Endothelial cell of umbilical vein (primary cell): ENCODE results near the gene FOXA1. TPM values are rescaled to one million over a fixed set of nuclear protein-coding genes. Genes with fewer than 3 reads are reported as not detected.
A peak's percentile ranks its signal among the peaks of the same experiment; 100 is the strongest.

Experiments used
- BruUV-seq: library from RNA; stranded (reverse); fragments of 400-500 nt; replicated peaks from 2 replicates; lab custom pipeline; 2021; lab: Mats Ljungman, UMichigan
- CTCF ChIA-PET: fragments of 300-600, 350-600 bp; sonication (Branson Sonifier 250); formaldehyde crosslinking; loops from one replicate; lab custom pipeline; 2021; ENCODE audit warnings: antibody characterized with exemption, inconsistent platforms; lab: Charles Lee
- POLR2A ChIA-PET: fragments of 300-600, 350-600 bp; sonication (Branson Sonifier 250); formaldehyde crosslinking; loops from one replicate; lab custom pipeline; 2021; ENCODE audit warnings: antibody characterized with exemption, inconsistent platforms; lab: Charles Lee
- DNase-seq: peaks from one replicate; pipeline ENCODE4 v3.0.0-alpha.2; 2011; ENCODE audit warnings: low read depth, low spot score
- FAIRE-seq: peaks from 2 replicates; lab custom pipeline; 2011; peaks lifted over from hg19 to GRCh38; lab: Jason Lieb, UNC
- H2AFZ ChIP-seq: 2 replicates; pipeline ENCODE4 v1.6.0; 2012; ENCODE audit warnings: low read depth, low read length, control low read depth, inconsistent platforms
- H3K27ac ChIP-seq: 2 replicates; pipeline ENCODE4 v1.5.1; 2011; ENCODE audit warnings: low read depth, mild to moderate bottlenecking, control low read depth, low read length, moderate library complexity; ENCODE audit not compliant: insufficient read depth
- H3K27me3 ChIP-seq, 2 experiments: 2 replicates each; pipeline versions ENCODE4 v1.6.0 to v1.6.1; 2011; ENCODE audit warnings: low read length in 2 of 2, mixed read lengths in 1 of 2; ENCODE audit not compliant: control insufficient read depth in 2 of 2, insufficient read depth in 2 of 2
- H3K36me3 ChIP-seq, 2 experiments: 2 replicates in 1 of 2; 3 replicates in 1 of 2; pipeline ENCODE4 v1.5.1; 2011; ENCODE audit warnings: low read length in 2 of 2, mild to moderate bottlenecking in 1 of 2, moderate library complexity in 1 of 2; ENCODE audit not compliant: control insufficient read depth in 2 of 2, insufficient read depth in 2 of 2; ENCODE audit errors: extremely low read depth in 1 of 2
- H3K4me1 ChIP-seq: 3 replicates; pipeline ENCODE4 v1.5.1; 2011; ENCODE audit warnings: mild to moderate bottlenecking, low read length; ENCODE audit not compliant: control insufficient read depth, insufficient read depth; ENCODE audit errors: extremely low read depth
- H3K4me2 ChIP-seq: 2 replicates; pipeline ENCODE4 v1.6.1; 2011; ENCODE audit warnings: low read length, control low read depth, mixed read lengths; ENCODE audit not compliant: insufficient read depth
- H3K4me3 ChIP-seq, 3 experiments: fragments of 200-600 bp in 1 of 3; sonication (generic), shearing (Covaris generic) in 1 of 3; replicated peaks in 1 of 3; 2 replicates each; pipeline ENCODE4 v1.5.1; 2011 to 2016; ENCODE audit warnings: control low read depth in 3 of 3, low read length in 3 of 3, mild to moderate bottlenecking in 2 of 3, inconsistent platforms in 1 of 3, low read depth in 1 of 3, moderate library complexity in 1 of 3; ENCODE audit not compliant: insufficient read depth in 1 of 3
- H3K79me2 ChIP-seq: 2 replicates; pipeline ENCODE4 v1.6.0; 2012; ENCODE audit warnings: low read length, inconsistent platforms; ENCODE audit not compliant: control insufficient read depth, insufficient read depth
- H3K9ac ChIP-seq: replicated peaks from 2 replicates; pipeline ENCODE3; 2011; ENCODE audit warnings: low read length, control low read depth; ENCODE audit not compliant: insufficient read depth; ENCODE audit errors: extremely low read depth
- H3K9me1 ChIP-seq: replicated peaks from 3 replicates; pipeline ENCODE4 v1.6.0; 2011; ENCODE audit warnings: mild to moderate bottlenecking, low read length; ENCODE audit not compliant: control insufficient read depth, insufficient read depth; ENCODE audit errors: extremely low read depth
- H3K9me3 ChIP-seq: replicated peaks from 2 replicates; pipeline ENCODE4 v1.5.1; 2012; ENCODE audit warnings: low read length, inconsistent platforms; ENCODE audit not compliant: control insufficient read depth, insufficient read depth
- H4K20me1 ChIP-seq: replicated peaks from 2 replicates; pipeline ENCODE3; 2011; ENCODE audit warnings: mild to moderate bottlenecking, low read length; ENCODE audit not compliant: control insufficient read depth, insufficient read depth; ENCODE audit errors: extremely low read depth
- EZH2 ChIP-seq: IDR thresholded peaks from 2 replicates; pipeline ENCODE4 v1.6.1; 2012; ENCODE audit warnings: borderline replicate concordance, low read depth, mild to moderate bottlenecking, moderate library complexity, low read length, inconsistent platforms; ENCODE audit not compliant: severe bottlenecking
- FOS ChIP-seq: IDR thresholded peaks from 2 replicates; pipeline ENCODE4 v1.6.1; 2011; ENCODE audit warnings: mild to moderate bottlenecking, low read length, moderate library complexity, borderline replicate concordance; ENCODE audit not compliant: insufficient read depth
- GATA2 ChIP-seq: IDR thresholded peaks from 2 replicates; pipeline ENCODE4 v1.7.0; 2011; ENCODE audit warnings: low read depth, mild to moderate bottlenecking, moderate library complexity, mixed read lengths, low read length; ENCODE audit not compliant: insufficient read length, insufficient read depth
- JUN ChIP-seq: IDR thresholded peaks from 2 replicates; pipeline ENCODE4 v1.6.1; 2011; ENCODE audit warnings: borderline replicate concordance, low read depth; ENCODE audit not compliant: insufficient read length, insufficient read depth
- MYC ChIP-seq: IDR thresholded peaks from one replicate; pipeline ENCODE4 v1.6.1; 2011; ENCODE audit warnings: mild to moderate bottlenecking, low read depth, low read length
- POLR2A ChIP-seq: IDR thresholded peaks from 2 replicates; pipeline ENCODE4 v1.6.1; 2012; ENCODE audit warnings: low read depth, mild to moderate bottlenecking, control low read depth, low read length
- POLR2AphosphoS5 ChIP-seq: IDR thresholded peaks from 2 replicates; pipeline ENCODE4 v1.6.1; 2012; ENCODE audit warnings: low read depth, mild to moderate bottlenecking, control low read depth, low read length, moderate library complexity; ENCODE audit not compliant: insufficient read depth
- dilution Hi-C: fragments of 300-500 bp; cut with MboI; formaldehyde crosslinking; loops from one replicate; pipeline ENCODE4 v1.15.0; 2019; ENCODE audit warnings: low sequenced_read_pairs; ENCODE audit not compliant: extremely low pct_ligation_motif_present
- intact Hi-C: fragments of 100-400 bp; cut with micrococcal nuclease; formaldehyde crosslinking; loops from one replicate; pipeline ENCODE4 v1.10.0; 2022
- polyA plus RNA-seq, 4 experiments: library from polyadenylated mRNA; depleted of rRNA in 3 of 4; stranded (reverse) in 3 of 4; unstranded in 1 of 4; fragments of >200 nt; gene quantifications; 2 replicates each; pipeline versions ENCODE4 v1.2.1 to v1.2.3, GENCODE V29; 2011 to 2012; ENCODE audit warnings: missing spikeins in 1 of 4
- total RNA-seq: library from RNA; stranded (reverse); gene quantifications from 2 replicates; pipeline ENCODE4 v1.2.3, GENCODE V29; 2021
- TF ChIP-seq, protein P1 (sequence below), 2 donors: IDR thresholded peaks; 1 replicate in 1 of 2; 2 replicates in 1 of 2; pipeline ENCODE4 v1.5.1; 2011; ENCODE audit warnings: low read length in 2 of 2, mild to moderate bottlenecking in 2 of 2, moderate library complexity in 2 of 2, control low read depth in 1 of 2, inconsistent platforms in 1 of 2, low read depth in 1 of 2; ENCODE audit not compliant: insufficient read depth in 1 of 2; ENCODE audit errors: extremely low read depth in 1 of 2
- TF ChIP-seq, protein P2 (sequence below): IDR thresholded peaks from 2 replicates; pipeline ENCODE4 v1.6.1; 2011; ENCODE audit not compliant: insufficient read depth, insufficient read length

FOXA1 gene
- total and polyA plus RNA-seq, 2 donors (not counting 3 experiments of a cell fraction or from before 2014, with no cell fraction given) = 0.06 TPM; not detected in 1

DNA sequence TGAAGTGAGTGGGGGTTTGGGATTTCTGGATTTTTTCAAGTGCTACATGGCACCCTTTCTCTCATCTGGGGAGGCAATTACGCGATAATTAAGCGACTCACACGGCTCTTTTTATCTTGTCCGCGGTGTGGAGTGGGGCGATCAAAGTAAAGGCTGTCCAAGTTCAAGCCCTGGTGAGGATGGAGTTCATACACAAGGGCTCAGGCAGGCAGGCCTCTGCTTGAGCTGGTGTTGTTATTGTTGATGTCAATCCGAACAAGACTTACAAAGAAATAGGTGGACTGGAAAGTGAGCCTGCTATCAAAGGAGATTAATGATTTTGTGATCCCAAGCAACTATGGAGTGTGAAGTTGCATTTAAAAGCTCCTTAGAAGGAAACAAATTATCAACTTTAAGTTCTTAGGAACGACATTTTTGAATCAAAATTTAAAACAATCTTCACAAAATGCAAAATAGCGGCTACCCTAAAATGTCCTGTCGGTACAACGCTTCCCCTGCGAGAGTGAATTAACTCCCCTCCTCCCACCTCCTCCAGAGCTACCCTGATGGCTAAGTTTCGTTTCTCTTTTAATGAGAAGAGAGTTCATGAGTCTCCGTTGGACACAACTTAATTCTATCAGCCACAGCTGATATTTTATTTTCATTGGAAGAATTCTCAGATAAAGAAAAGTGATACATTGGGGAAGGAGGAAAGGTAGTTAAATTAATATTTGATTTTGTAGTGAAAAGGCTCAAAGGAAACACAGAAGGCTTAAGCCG is 5.9 kb downstream of the FOXA1 start:
- ChIA-PET CTCF (interaction anchor here (2.5 kb wide), 1 partner anchor 9 kb away, joined by 11 read pairs; no protein-coding TSS in a partner anchor), POLR2A (no interaction called here)
- Histone ChIP-seq H3K79me2 (no peaks in the 10 kb centered on the region), H3K9ac (no peak overlapping the region), H3K4me2 (no peak overlapping the region), H3K27ac (no peak overlapping the region), H3K27me3 (peaks cover 80 to 100% of the 10 kb centered on the region in 2 experiments), H3K4me1 (peaks cover 6% of the 10 kb centered on the region), H3K36me3 (no peaks in the 10 kb centered on the region), H3K4me3 (no peak overlapping the region), H2AFZ (no peak overlapping the region), H4K20me1 (peaks cover 6% of the 10 kb centered on the region), H3K9me3 (no peaks in the 10 kb centered on the region), H3K9me1 (no peaks in the 10 kb centered on the region)
- dilution Hi-C loops = no loop called here
- BruUV-seq = no TSS peak
- intact Hi-C loops = no loop called here
- no peak for TF ChIP-seq MYC
- TF ChIP-seq, protein P1, sequence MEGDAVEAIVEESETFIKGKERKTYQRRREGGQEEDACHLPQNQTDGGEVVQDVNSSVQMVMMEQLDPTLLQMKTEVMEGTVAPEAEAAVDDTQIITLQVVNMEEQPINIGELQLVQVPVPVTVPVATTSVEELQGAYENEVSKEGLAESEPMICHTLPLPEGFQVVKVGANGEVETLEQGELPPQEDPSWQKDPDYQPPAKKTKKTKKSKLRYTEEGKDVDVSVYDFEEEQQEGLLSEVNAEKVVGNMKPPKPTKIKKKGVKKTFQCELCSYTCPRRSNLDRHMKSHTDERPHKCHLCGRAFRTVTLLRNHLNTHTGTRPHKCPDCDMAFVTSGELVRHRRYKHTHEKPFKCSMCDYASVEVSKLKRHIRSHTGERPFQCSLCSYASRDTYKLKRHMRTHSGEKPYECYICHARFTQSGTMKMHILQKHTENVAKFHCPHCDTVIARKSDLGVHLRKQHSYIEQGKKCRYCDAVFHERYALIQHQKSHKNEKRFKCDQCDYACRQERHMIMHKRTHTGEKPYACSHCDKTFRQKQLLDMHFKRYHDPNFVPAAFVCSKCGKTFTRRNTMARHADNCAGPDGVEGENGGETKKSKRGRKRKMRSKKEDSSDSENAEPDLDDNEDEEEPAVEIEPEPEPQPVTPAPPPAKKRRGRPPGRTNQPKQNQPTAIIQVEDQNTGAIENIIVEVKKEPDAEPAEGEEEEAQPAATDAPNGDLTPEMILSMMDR (IDR thresholded peaks at IDR 0.05; ENCODE audit: extremely low read depth in 1 of 2, insufficient read depth in 1 of 2, low read depth in 1 of 2, low read length in 2 of 2) = no peak
- TF ChIP-seq GATA2 = no peak
- no peak for TF ChIP-seq FOS
- TF ChIP-seq JUN = no peak
- TF ChIP-seq, protein P2, sequence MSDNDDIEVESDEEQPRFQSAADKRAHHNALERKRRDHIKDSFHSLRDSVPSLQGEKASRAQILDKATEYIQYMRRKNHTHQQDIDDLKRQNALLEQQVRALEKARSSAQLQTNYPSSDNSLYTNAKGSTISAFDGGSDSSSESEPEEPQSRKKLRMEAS = no peak
- TF ChIP-seq POLR2AphosphoS5 = no peak
- TF ChIP-seq POLR2A = no peak
- no peak for TF ChIP-seq EZH2
- DNase-seq = no peak
- peak; percentile 49 for FAIRE-seq
